Measurements from ENCODE around the gene PPP2R3A. TPM values are rescaled to one million over a fixed set of nuclear protein-coding genes. Genes with fewer than 3 reads are reported as not detected.
A peak's percentile ranks its signal among the peaks of the same experiment; 100 is the strongest.

Gene PPP2R3A
- total and polyA plus RNA-seq, 2 experiments from 2014 or later, result 6.4 to 15.2 TPM

- DNase-seq (ENCODE audit: low spot score) (peak; percentile 33), ATAC-seq (peak; percentile 55)
- no peak overlapping the region for H2AFZ ChIP-seq
- Mint-ChIP-seq H3K4me3 (no peak overlapping the region), H3K4me1 (peaks cover 4% of the 10 kb centered on the region; the same call in 2 of the 3 replicates), H3K9me3 (no peaks in the 10 kb centered on the region), H3K27ac (no peak overlapping the region; the same call in 1 of the 2 replicates), H3K36me3 (ENCODE audit: low read depth) (peaks cover 4% of the 10 kb centered on the region; the same call in 1 of the 3 replicates), H3K27me3 (ENCODE audit: insufficient read depth, low read depth, poor library complexity) (peaks cover 6% of the 10 kb centered on the region)
- no peaks in the 10 kb centered on the region for H3F3A ChIP-seq (replicated peaks; ENCODE audit: low read depth)
- no peaks in the 10 kb centered on the region for H3K27me3 ChIP-seq (ENCODE audit: insufficient read depth)
- no peak overlapping the region for H3K4me2 ChIP-seq
- H4K20me1 ChIP-seq (replicated peaks; ENCODE audit: insufficient read depth), result no peaks in the 10 kb centered on the region
- no peaks in the 10 kb centered on the region for H3K79me2 ChIP-seq (replicated peaks; ENCODE audit: insufficient read depth)
- no peaks in the 10 kb centered on the region for H3K36me3 ChIP-seq (ENCODE audit: insufficient read depth)
- no peak overlapping the region for H3K4me3 ChIP-seq
- no peaks in the 10 kb centered on the region for H3K4me1 ChIP-seq (ENCODE audit: insufficient read depth)
- TF ChIP-seq ETS1 (IDR thresholded peaks at IDR 0.05) (no peak), EZH2 (IDR thresholded peaks at IDR 0.05; ENCODE audit: low read depth, unreplicated experiment) (no peak), STAT1 (IDR thresholded peaks at IDR 0.05; ENCODE audit: unreplicated experiment) (no peak), ZNF331 (CRISPR knock-in tag; IDR thresholded peaks at IDR 0.05; ENCODE audit: low read depth) (no peak), CREB1 (CRISPR knock-in tag; IDR thresholded peaks at IDR 0.05; ENCODE audit: low read depth) (no peak), ZNF462 (CRISPR knock-in tag; IDR thresholded peaks at IDR 0.05) (no peak), EZH2phosphoT487 (IDR thresholded peaks at IDR 0.05; ENCODE audit: unreplicated experiment) (no peak), JUNB (IDR thresholded peaks at IDR 0.05; ENCODE audit: unreplicated experiment) (no peak), ZNF114 (CRISPR knock-in tag; IDR thresholded peaks at IDR 0.05) (no peak), CTCF (conservative IDR thresholded peaks at IDR 0.05; ENCODE audit: low read depth in 2 of 2) (no peak; a peak in 2 of 4 replicates), REST (IDR thresholded peaks at IDR 0.05; ENCODE audit: unreplicated experiment) (no peak), NANOG (IDR thresholded peaks at IDR 0.05; ENCODE audit: borderline replicate concordance) (no peak), POLR2AphosphoS5 (IDR thresholded peaks at IDR 0.05; ENCODE audit: low read depth) (no peak)
- H3K9me2 ChIP-seq (ENCODE audit: insufficient read depth), result no peaks in the 10 kb centered on the region
- H3K27ac ChIP-seq (ENCODE audit: low read depth), result no peak overlapping the region
Observed at GRCh38 chr3:136070953-136071949, 105.7 kb downstream of the PPP2R3A start.
